GM12874 (cell line): Measurements from ENCODE around the gene MACROD1.

Source experiments
- TF ChIP-seq, protein P1 (sequence below): IDR thresholded peaks from 2 replicates; pipeline ENCODE4 v1.5.1; 2011; ENCODE audit warnings: low read depth, mild to moderate bottlenecking, control low read depth, low read length, moderate library complexity; ENCODE audit not compliant: insufficient read depth

MACROD1 gene

GRCh38 chr11:63974259-63975143 is 191.4 kb downstream of the MACROD1 start, which contains the start of gene COX8A:
Gene COX8A (plus strand): TSS chr11:63974620. CDS start chr11:63974681, 61 bp downstream.
- TF ChIP-seq, protein P1, sequence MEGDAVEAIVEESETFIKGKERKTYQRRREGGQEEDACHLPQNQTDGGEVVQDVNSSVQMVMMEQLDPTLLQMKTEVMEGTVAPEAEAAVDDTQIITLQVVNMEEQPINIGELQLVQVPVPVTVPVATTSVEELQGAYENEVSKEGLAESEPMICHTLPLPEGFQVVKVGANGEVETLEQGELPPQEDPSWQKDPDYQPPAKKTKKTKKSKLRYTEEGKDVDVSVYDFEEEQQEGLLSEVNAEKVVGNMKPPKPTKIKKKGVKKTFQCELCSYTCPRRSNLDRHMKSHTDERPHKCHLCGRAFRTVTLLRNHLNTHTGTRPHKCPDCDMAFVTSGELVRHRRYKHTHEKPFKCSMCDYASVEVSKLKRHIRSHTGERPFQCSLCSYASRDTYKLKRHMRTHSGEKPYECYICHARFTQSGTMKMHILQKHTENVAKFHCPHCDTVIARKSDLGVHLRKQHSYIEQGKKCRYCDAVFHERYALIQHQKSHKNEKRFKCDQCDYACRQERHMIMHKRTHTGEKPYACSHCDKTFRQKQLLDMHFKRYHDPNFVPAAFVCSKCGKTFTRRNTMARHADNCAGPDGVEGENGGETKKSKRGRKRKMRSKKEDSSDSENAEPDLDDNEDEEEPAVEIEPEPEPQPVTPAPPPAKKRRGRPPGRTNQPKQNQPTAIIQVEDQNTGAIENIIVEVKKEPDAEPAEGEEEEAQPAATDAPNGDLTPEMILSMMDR, result no peak

- TF ChIP-seq, protein P1, result no peak
Measured at GRCh38 chr11:63970902-63971301, 195.0 kb downstream of the MACROD1 start.

DNA sequence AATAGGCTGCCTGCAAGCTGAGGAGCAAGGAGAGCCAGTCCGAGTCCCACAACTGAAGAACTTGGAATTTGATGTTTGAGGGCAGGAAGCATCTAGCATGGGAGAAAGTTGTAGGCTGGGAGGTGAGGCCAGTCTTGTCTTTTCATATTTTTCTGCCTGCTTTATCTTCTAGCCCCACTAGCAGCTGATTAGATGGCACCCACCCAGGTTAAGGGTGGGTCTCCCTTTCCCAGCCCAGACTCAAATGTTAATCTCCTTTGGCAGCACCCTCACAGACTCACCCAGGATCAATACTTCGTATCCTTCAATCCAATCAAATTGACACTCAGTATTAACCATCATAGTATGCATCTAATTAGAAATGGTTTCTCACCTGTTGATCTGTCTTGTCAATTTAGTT is 196.5 kb downstream of the MACROD1 start:
- TF ChIP-seq, protein P1, result no peak

DNA sequence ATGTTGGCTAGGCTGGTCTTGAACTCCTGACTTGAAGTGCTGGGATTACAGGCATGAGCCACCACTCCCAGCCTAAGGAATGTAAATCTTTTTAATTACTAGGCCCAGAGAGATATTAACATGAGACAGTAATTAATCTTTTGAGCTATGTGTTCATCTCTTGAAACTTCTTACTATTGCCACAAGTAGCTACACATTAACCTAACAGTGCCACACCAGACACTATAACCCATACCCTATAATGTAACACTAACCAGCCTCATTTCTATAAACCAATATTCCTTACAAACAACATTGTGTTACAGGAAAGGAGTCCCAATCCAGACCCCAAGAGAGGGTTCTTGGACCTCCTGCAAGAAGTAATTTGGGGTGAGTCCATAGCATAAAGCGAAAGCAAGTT is 199.5 kb downstream of the MACROD1 start:
- TF ChIP-seq, protein P1, result no peak

DNA sequence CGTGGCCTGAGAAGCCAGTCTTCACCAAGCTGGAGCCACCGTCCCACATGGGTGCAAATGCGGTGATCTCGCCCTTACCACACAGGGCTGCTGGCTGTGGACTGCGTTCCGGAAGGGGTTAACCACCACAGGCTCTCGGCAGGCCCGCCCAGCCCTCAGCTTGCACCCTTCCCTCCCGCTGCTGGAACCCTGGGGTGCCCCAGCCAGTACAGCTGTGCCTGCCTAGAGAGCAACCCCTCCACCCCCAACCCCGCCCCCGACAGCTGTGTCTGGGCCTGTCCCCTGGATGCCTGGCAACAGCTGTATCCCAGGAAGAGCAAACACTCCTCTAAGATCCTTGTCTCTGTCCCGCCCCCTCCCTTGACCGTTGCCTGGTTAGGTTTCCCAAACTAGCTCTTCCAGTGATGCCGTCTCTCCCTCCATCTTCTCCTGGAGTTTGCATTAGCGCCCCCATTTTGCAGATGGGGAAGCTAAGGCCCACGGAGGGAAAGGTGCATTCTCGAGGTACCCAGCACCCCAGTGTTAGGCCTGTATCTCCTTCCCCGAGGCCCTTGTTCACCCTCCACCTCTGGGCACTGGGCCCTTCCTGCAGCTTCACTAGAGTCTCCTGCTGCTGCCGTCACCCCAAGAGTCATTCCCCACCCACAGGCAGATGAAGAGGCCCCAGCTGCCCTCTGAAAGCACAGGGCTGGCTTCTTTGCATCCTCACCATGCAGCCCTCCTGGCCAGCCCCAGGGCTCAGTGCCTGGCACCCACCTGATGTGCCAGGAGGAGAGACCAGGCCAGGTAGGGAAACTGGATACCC is 204.1 kb downstream of the MACROD1 start:
- TF ChIP-seq, protein P1, result no peak

GRCh38 chr11:63958008-63958407 is 207.9 kb downstream of the MACROD1 start:
- TF ChIP-seq, protein P1, result no peak

DNA sequence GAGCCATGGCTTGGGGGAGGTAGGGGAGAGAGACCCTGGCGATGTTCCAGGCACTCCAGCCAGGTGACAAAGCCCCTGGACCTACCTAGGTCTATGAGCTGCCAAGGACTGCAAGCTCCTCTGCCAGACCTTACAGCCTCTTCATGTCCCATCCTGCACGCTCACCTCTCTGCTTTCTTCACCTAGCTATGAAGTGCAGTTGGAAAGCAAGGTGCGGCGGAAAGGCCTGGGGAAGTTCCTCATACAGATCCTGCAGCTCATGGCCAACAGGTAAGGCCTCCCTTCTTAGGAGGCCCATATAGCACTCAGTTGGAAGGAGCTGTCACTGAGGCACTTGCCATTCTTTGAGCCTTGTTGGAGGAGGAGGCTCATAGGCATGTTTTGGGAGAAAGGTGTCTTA is 213.3 kb downstream of the MACROD1 start:
- TF ChIP-seq, protein P1, result no peak
